Endothelial cell (in vitro differentiated cells): ENCODE measurements around the gene HGFAC. TPM values are rescaled to one million over a fixed set of nuclear protein-coding genes. Genes with fewer than 3 reads are reported as not detected.

Source experiments
- DNase-seq: peaks from one replicate; pipeline ENCODE4 v3.0.0; 2021; ENCODE audit warnings: low spot score
- H3K27ac Mint-ChIP-seq: one replicate; pipeline ENCODE4 v1.8.0; 2021; ENCODE audit warnings: mixed read lengths, inconsistent platforms; ENCODE audit not compliant: unreplicated experiment
- H3K27me3 Mint-ChIP-seq: one replicate; pipeline ENCODE4 v1.8.0; 2021; ENCODE audit warnings: mild to moderate bottlenecking, moderate library complexity, mixed read lengths, inconsistent platforms; ENCODE audit not compliant: unreplicated experiment
- H3K36me3 Mint-ChIP-seq: one replicate; pipeline ENCODE4 v1.8.0; 2021; ENCODE audit warnings: mild to moderate bottlenecking, low read depth, mixed read lengths, inconsistent platforms; ENCODE audit not compliant: unreplicated experiment
- H3K4me1 Mint-ChIP-seq: one replicate; pipeline ENCODE4 v1.8.0; 2021; ENCODE audit warnings: mild to moderate bottlenecking, mixed read lengths, inconsistent platforms; ENCODE audit not compliant: unreplicated experiment
- H3K4me3 Mint-ChIP-seq: one replicate; pipeline ENCODE4 v1.8.0; 2021; ENCODE audit warnings: mild to moderate bottlenecking, mixed read lengths, inconsistent platforms; ENCODE audit not compliant: unreplicated experiment
- H3K9me3 Mint-ChIP-seq: one replicate; pipeline ENCODE4 v1.8.0; 2021; ENCODE audit warnings: mixed read lengths, inconsistent platforms; ENCODE audit not compliant: unreplicated experiment
- CTCF ChIP-seq: fragments of 200-600 bp; sonication (generic); IDR thresholded peaks from one replicate; pipeline ENCODE4 v1.5.0; 2021; ENCODE audit warnings: antibody characterized with exemption; ENCODE audit not compliant: unreplicated experiment
- total RNA-seq: library from RNA; stranded (reverse); fragmentation: NEBNext Ultra II Directional; extraction: Animal tissue kit (Norgen Biotek cat#: 25700); gene quantifications from one replicate; pipeline ENCODE4 v1.2.1, GENCODE V29; 2021; ENCODE audit not compliant: unreplicated experiment

HGFAC gene
- total RNA-seq, 1 donor from 2014 or later, result 2.4 TPM

- H3K4me1 Mint-ChIP-seq, result no peaks in the 10 kb centered on the region
- H3K4me3 Mint-ChIP-seq, result no peak overlapping the region
- H3K27me3 Mint-ChIP-seq, result peaks cover 7% of the 10 kb centered on the region
- no peak for DNase-seq
- no peak overlapping the region for H3K27ac Mint-ChIP-seq
- no peaks in the 10 kb centered on the region for H3K9me3 Mint-ChIP-seq
- TF ChIP-seq CTCF, result no peak
- H3K36me3 Mint-ChIP-seq, result peaks cover 31% of the 10 kb centered on the region
Observed at GRCh38 chr4:3426465-3427133, 15.2 kb upstream of the HGFAC start.

GRCh38 chr4:3427134-3427476 is 14.7 kb upstream of the HGFAC start:
- H3K4me3 Mint-ChIP-seq, result no peak overlapping the region
- H3K4me1 Mint-ChIP-seq, result no peaks in the 10 kb centered on the region
- TF ChIP-seq CTCF, result no peak
- peaks cover 33% of the 10 kb centered on the region for H3K36me3 Mint-ChIP-seq
- no peak overlapping the region for H3K27ac Mint-ChIP-seq
- no peak for DNase-seq
- H3K9me3 Mint-ChIP-seq, result no peaks in the 10 kb centered on the region
- peaks cover 12% of the 10 kb centered on the region for H3K27me3 Mint-ChIP-seq

- peaks cover 14% of the 10 kb centered on the region for H3K27me3 Mint-ChIP-seq
- no peak for TF ChIP-seq CTCF
- H3K36me3 Mint-ChIP-seq, result peaks cover 30% of the 10 kb centered on the region
- no peak for DNase-seq
- H3K27ac Mint-ChIP-seq, result no peak overlapping the region
- no peaks in the 10 kb centered on the region for H3K4me1 Mint-ChIP-seq
- no peak overlapping the region for H3K4me3 Mint-ChIP-seq
- no peaks in the 10 kb centered on the region for H3K9me3 Mint-ChIP-seq
Observed at GRCh38 chr4:3427706-3428446, 13.9 kb upstream of the HGFAC start.

- peak overlapping the region; percentile 82 for H3K4me3 Mint-ChIP-seq
- peaks cover 19% of the 10 kb centered on the region for H3K27me3 Mint-ChIP-seq
- H3K9me3 Mint-ChIP-seq, result no peaks in the 10 kb centered on the region
- no peak for TF ChIP-seq CTCF
- no peaks in the 10 kb centered on the region for H3K4me1 Mint-ChIP-seq
- no peak for DNase-seq
- H3K27ac Mint-ChIP-seq, result peak overlapping the region; percentile 52
- peaks cover 23% of the 10 kb centered on the region for H3K36me3 Mint-ChIP-seq
Observed at GRCh38 chr4:3429651-3430050, 12.1 kb upstream of the HGFAC start.

- peaks cover 18% of the 10 kb centered on the region for H3K36me3 Mint-ChIP-seq
- H3K27me3 Mint-ChIP-seq, result peaks cover 23% of the 10 kb centered on the region
- H3K9me3 Mint-ChIP-seq, result no peaks in the 10 kb centered on the region
- H3K4me1 Mint-ChIP-seq, result no peaks in the 10 kb centered on the region
- DNase-seq, result no peak
- no peak overlapping the region for H3K4me3 Mint-ChIP-seq
- H3K27ac Mint-ChIP-seq, result no peak overlapping the region
- TF ChIP-seq CTCF, result no peak
Observed at GRCh38 chr4:3430524-3430923, 11.2 kb upstream of the HGFAC start.
